H4 (cell line): ENCODE data around the gene PHTF1. TPM values are rescaled to one million over a fixed set of nuclear protein-coding genes. Genes with fewer than 3 reads are reported as not detected.
"Not testable (repeated sequence)": the region's sequence is repeated elsewhere in the genome, so short reads cannot be mapped to it uniquely, and the experiment has no call there.

ENCODE experiments used
- DNase-seq: peaks from one replicate; pipeline ENCODE4 v3.0.0-alpha.2; 2015; ENCODE audit warnings: low spot score
- total RNA-seq: library from RNA; depleted of rRNA; stranded (reverse); fragments of >200 nt; shearing (Covaris generic); gene quantifications from 2 replicates; pipeline ENCODE4 v1.2.3, GENCODE V29; 2014

The PHTF1 gene
- total RNA-seq, 1 experiment from 2014 or later, result 26.3 TPM

GRCh38 chr1:113718621-113719020, 40.7 kb downstream of the PHTF1 start:
- not testable (repeated sequence) for DNase-seq

GRCh38 chr1:113717506-113717905, 41.8 kb downstream of the PHTF1 start:
- not testable (repeated sequence) for DNase-seq

- no peak for DNase-seq
These were observed 44.5 kb downstream of the PHTF1 start for GRCh38 chr1:113714606-113715269.

GRCh38 chr1:113701429-113701828, 57.9 kb downstream of the PHTF1 start:
- no peak for DNase-seq

- DNase-seq, result no peak
These were observed 64.4 kb downstream of the PHTF1 start for GRCh38 chr1:113694910-113695309.

- DNase-seq, result no peak
These were observed 66.4 kb downstream of the PHTF1 start for GRCh38 chr1:113692824-113693431.

- DNase-seq, result no peak
These were observed 66.9 kb downstream of the PHTF1 start for GRCh38 chr1:113692342-113692741.

- no peak for DNase-seq
These were observed 68.1 kb downstream of the PHTF1 start for GRCh38 chr1:113691184-113691583.

GRCh38 chr1:113686891-113687618, 72.2 kb downstream of the PHTF1 start:
- DNase-seq, result no peak

GRCh38 chr1:113684153-113684541, 75.1 kb downstream of the PHTF1 start:
- DNase-seq, result no peak

GRCh38 chr1:113683384-113684152, 75.7 kb downstream of the PHTF1 start:
- DNase-seq, result no peak

GRCh38 chr1:113681596-113682337, 77.5 kb downstream of the PHTF1 start:
- no peak for DNase-seq

- DNase-seq, result no peak
These were observed 81.2 kb downstream of the PHTF1 start for GRCh38 chr1:113678159-113678469.

GRCh38 chr1:113677250-113678158, 81.8 kb downstream of the PHTF1 start:
- DNase-seq, result peak; percentile 22

- no peak for DNase-seq
These were observed 82.8 kb downstream of the PHTF1 start for GRCh38 chr1:113676524-113676923.

- DNase-seq, result no peak
These were observed 84.0 kb downstream of the PHTF1 start for GRCh38 chr1:113675302-113675701.

- no peak for DNase-seq
These were observed 84.7 kb downstream of the PHTF1 start for GRCh38 chr1:113674591-113674990.

GRCh38 chr1:113672491-113672890, 86.8 kb downstream of the PHTF1 start:
- no peak for DNase-seq

GRCh38 chr1:113670650-113671049, 88.6 kb downstream of the PHTF1 start:
- DNase-seq, result no peak

- DNase-seq, result no peak
These were observed 89.3 kb downstream of the PHTF1 start for GRCh38 chr1:113669988-113670387.

GRCh38 chr1:113666126-113666525, 93.2 kb downstream of the PHTF1 start:
- DNase-seq, result no peak
